SK-N-SH treated with all-trans-retinoic acid at 6 μM for 48 hours (cell line): ENCODE results near the gene ZNRF2.
"Not testable (repeated sequence)": the region's sequence is repeated elsewhere in the genome, so short reads cannot be mapped to it uniquely, and the experiment has no call there.

Experiments used
- ATAC-seq: fragments of 200-7000 bp; cut with Tn5 transposase; 3 replicates; pipeline ENCODE4 v1.9.1; 2020; ENCODE audit warnings: mild to moderate bottlenecking, moderate library complexity
- ARNTL ChIP-seq: fragments of 450-650 bp; formaldehyde crosslinking; IDR thresholded peaks from 2 replicates; pipeline ENCODE4 v1.5.0; 2020; ENCODE audit warnings: low read depth, mild to moderate bottlenecking, moderate library complexity, borderline replicate concordance
- BACH2 ChIP-seq: fragments of 250-450 bp; sonication (Bioruptor Pico); IDR thresholded peaks from 2 replicates; pipeline ENCODE4 v1.9.0; 2021; ENCODE audit warnings: mild to moderate bottlenecking, borderline replicate concordance
- ESRRG ChIP-seq: fragments of 250-450 bp; sonication (Bioruptor Pico); IDR thresholded peaks from 2 replicates; pipeline ENCODE4 v1.6.1; 2021; ENCODE audit warnings: mild to moderate bottlenecking
- GLIS3 ChIP-seq: fragments of 250-450 bp; sonication (Bioruptor Pico); IDR thresholded peaks from 2 replicates; pipeline ENCODE4 v1.5.0; 2020; ENCODE audit warnings: mild to moderate bottlenecking, moderate library complexity
- PPARA ChIP-seq: fragments of 250-450 bp; sonication (Bioruptor Pico); IDR thresholded peaks from 2 replicates; pipeline ENCODE4 v1.5.0; 2020; ENCODE audit warnings: mild to moderate bottlenecking, borderline replicate concordance
- RARB ChIP-seq: fragments of 250-450 bp; sonication (Bioruptor Pico); IDR thresholded peaks from 2 replicates; pipeline ENCODE4 v1.8.0; 2021; ENCODE audit warnings: mild to moderate bottlenecking, moderate library complexity
- SNAI2 ChIP-seq: fragments of 250-450 bp; sonication (Bioruptor Pico); IDR thresholded peaks from 2 replicates; pipeline ENCODE4 v1.5.0; 2020; ENCODE audit warnings: mild to moderate bottlenecking, moderate library complexity
- TCF4 ChIP-seq: fragments of 250-450 bp; sonication (Bioruptor Pico); IDR thresholded peaks from 2 replicates; pipeline ENCODE4 v1.8.0; 2021; ENCODE audit warnings: mild to moderate bottlenecking, moderate library complexity, borderline replicate concordance
- TOX ChIP-seq: fragments of 250-450 bp; sonication (Bioruptor Pico); IDR thresholded peaks from 2 replicates; pipeline ENCODE4 v1.8.0; 2021; ENCODE audit warnings: mild to moderate bottlenecking, moderate library complexity, borderline replicate concordance
- ZC3H10 ChIP-seq: fragments of 250-450 bp; sonication (Bioruptor Pico); IDR thresholded peaks from 2 replicates; pipeline ENCODE4 v1.5.1; 2021; ENCODE audit warnings: mild to moderate bottlenecking, moderate library complexity
- ZFP3 ChIP-seq: fragments of 250-450 bp; sonication (Bioruptor Pico); IDR thresholded peaks from 2 replicates; pipeline ENCODE4 v1.5.0; 2020; ENCODE audit warnings: mild to moderate bottlenecking, moderate library complexity
- ZFP30 ChIP-seq: fragments of 450-650 bp; formaldehyde crosslinking; IDR thresholded peaks from 2 replicates; pipeline ENCODE4 v1.5.0; 2022; ENCODE audit warnings: mild to moderate bottlenecking, moderate library complexity
- ZNF70 ChIP-seq: fragments of 450-650 bp; formaldehyde crosslinking; IDR thresholded peaks from 2 replicates; pipeline ENCODE4 v1.5.0; 2020; ENCODE audit warnings: mild to moderate bottlenecking, moderate library complexity
- ZNF8 ChIP-seq: fragments of 450-650 bp; formaldehyde crosslinking; IDR thresholded peaks from 2 replicates; pipeline ENCODE4 v1.5.0; 2020; ENCODE audit warnings: mild to moderate bottlenecking, moderate library complexity
- TF ChIP-seq, protein P1 (sequence below): fragments of 250-450 bp; sonication (Bioruptor Pico); IDR thresholded peaks from 2 replicates; pipeline ENCODE4 v1.5.1; 2020; ENCODE audit warnings: low read depth, mild to moderate bottlenecking, moderate library complexity
- TF ChIP-seq, protein P2 (sequence below): fragments of 250-450 bp; sonication (Bioruptor Pico); IDR thresholded peaks from 2 replicates; pipeline ENCODE4 v1.5.0; 2020; ENCODE audit warnings: mild to moderate bottlenecking, moderate library complexity
- TF ChIP-seq, protein P3 (sequence below): fragments of 250-450 bp; sonication (Bioruptor Pico); IDR thresholded peaks from 2 replicates; pipeline ENCODE4 v1.8.0; 2021; ENCODE audit warnings: low read depth, mild to moderate bottlenecking, moderate library complexity, borderline replicate concordance
- TF ChIP-seq, protein P4 (sequence below): fragments of 250-450 bp; sonication (Bioruptor Pico); IDR thresholded peaks from 2 replicates; pipeline ENCODE4 v1.8.0; 2020; ENCODE audit warnings: mild to moderate bottlenecking, moderate library complexity, borderline replicate concordance

Gene ZNRF2

GRCh38 chr7:30265189-30265588 lies 19.2 kb upstream of the ZNRF2 start:
- not testable (repeated sequence) for ATAC-seq

GRCh38 chr7:30266686-30267085 lies 17.7 kb upstream of the ZNRF2 start:
- no peak for TF ChIP-seq ZNF8 (CRISPR knock-in tag)
- TF ChIP-seq ZC3H10: no peak
- no peak for TF ChIP-seq BACH2
- TF ChIP-seq, protein P1, sequence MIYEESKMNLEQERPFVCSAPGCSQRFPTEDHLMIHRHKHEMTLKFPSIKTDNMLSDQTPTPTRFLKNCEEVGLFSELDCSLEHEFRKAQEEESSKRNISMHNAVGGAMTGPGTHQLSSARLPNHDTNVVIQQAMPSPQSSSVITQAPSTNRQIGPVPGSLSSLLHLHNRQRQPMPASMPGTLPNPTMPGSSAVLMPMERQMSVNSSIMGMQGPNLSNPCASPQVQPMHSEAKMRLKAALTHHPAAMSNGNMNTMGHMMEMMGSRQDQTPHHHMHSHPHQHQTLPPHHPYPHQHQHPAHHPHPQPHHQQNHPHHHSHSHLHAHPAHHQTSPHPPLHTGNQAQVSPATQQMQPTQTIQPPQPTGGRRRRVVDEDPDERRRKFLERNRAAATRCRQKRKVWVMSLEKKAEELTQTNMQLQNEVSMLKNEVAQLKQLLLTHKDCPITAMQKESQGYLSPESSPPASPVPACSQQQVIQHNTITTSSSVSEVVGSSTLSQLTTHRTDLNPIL: no peak
- TF ChIP-seq ZFP3 (CRISPR knock-in tag): no peak
- no peak for TF ChIP-seq PPARA (CRISPR knock-in tag)

GRCh38 chr7:30268586-30268985 lies 15.8 kb upstream of the ZNRF2 start:
- no peak for TF ChIP-seq RARB (CRISPR knock-in tag)
- ATAC-seq: no peak

More at GRCh38 chr7:30266686-30267085, 17.7 kb upstream of the ZNRF2 start:
- no peak for ATAC-seq

DNA sequence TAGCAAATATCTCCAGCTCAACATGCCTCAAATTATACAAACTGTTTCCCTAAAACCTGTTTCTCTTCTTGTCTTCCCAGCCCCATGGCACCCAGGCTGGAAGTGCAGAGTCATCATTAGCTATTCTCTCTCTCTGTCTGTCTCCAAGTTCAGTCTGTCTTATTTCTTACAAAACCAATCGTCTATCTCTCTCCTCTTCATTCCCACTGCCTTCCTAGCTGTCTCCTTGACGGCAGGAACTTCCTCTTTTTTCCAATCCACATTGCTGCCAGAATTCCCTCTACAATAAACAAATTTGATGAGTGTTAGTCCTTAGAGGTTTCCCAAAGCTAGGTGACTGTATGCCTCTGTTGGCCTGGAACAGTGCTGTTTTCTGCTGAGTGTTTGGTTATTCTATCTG lies 14.9 kb upstream of the ZNRF2 start:
- TF ChIP-seq, protein P1: no peak
- TF ChIP-seq, protein P2, sequence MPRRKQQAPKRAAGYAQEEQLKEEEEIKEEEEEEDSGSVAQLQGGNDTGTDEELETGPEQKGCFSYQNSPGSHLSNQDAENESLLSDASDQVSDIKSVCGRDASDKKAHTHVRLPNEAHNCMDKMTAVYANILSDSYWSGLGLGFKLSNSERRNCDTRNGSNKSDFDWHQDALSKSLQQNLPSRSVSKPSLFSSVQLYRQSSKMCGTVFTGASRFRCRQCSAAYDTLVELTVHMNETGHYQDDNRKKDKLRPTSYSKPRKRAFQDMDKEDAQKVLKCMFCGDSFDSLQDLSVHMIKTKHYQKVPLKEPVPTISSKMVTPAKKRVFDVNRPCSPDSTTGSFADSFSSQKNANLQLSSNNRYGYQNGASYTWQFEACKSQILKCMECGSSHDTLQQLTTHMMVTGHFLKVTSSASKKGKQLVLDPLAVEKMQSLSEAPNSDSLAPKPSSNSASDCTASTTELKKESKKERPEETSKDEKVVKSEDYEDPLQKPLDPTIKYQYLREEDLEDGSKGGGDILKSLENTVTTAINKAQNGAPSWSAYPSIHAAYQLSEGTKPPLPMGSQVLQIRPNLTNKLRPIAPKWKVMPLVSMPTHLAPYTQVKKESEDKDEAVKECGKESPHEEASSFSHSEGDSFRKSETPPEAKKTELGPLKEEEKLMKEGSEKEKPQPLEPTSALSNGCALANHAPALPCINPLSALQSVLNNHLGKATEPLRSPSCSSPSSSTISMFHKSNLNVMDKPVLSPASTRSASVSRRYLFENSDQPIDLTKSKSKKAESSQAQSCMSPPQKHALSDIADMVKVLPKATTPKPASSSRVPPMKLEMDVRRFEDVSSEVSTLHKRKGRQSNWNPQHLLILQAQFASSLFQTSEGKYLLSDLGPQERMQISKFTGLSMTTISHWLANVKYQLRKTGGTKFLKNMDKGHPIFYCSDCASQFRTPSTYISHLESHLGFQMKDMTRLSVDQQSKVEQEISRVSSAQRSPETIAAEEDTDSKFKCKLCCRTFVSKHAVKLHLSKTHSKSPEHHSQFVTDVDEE (CRISPR knock-in tag): no peak
- TF ChIP-seq ZNF70 (CRISPR knock-in tag) (no peak), TOX (no peak), GLIS3 (CRISPR knock-in tag) (no peak), ARNTL (CRISPR knock-in tag) (no peak), SNAI2 (CRISPR knock-in tag) (no peak), ZFP30 (no peak), PPARA (CRISPR knock-in tag) (no peak)
- TF ChIP-seq, protein P3, sequence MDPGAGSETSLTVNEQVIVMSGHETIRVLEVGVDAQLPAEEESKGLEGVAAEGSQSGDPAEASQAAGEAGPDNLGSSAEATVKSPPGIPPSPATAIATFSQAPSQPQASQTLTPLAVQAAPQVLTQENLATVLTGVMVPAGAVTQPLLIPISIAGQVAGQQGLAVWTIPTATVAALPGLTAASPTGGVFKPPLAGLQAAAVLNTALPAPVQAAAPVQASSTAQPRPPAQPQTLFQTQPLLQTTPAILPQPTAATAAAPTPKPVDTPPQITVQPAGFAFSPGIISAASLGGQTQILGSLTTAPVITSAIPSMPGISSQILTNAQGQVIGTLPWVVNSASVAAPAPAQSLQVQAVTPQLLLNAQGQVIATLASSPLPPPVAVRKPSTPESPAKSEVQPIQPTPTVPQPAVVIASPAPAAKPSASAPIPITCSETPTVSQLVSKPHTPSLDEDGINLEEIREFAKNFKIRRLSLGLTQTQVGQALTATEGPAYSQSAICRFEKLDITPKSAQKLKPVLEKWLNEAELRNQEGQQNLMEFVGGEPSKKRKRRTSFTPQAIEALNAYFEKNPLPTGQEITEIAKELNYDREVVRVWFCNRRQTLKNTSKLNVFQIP (CRISPR knock-in tag): no peak
- ATAC-seq: no peak

- TF ChIP-seq ZC3H10 (no peak), SNAI2 (CRISPR knock-in tag) (no peak), ZNF8 (CRISPR knock-in tag) (no peak), ZFP30 (no peak), TOX (no peak), ZFP3 (CRISPR knock-in tag) (no peak), TCF4 (CRISPR knock-in tag) (no peak), BACH2 (no peak), ESRRG (no peak)
- TF ChIP-seq, protein P4, sequence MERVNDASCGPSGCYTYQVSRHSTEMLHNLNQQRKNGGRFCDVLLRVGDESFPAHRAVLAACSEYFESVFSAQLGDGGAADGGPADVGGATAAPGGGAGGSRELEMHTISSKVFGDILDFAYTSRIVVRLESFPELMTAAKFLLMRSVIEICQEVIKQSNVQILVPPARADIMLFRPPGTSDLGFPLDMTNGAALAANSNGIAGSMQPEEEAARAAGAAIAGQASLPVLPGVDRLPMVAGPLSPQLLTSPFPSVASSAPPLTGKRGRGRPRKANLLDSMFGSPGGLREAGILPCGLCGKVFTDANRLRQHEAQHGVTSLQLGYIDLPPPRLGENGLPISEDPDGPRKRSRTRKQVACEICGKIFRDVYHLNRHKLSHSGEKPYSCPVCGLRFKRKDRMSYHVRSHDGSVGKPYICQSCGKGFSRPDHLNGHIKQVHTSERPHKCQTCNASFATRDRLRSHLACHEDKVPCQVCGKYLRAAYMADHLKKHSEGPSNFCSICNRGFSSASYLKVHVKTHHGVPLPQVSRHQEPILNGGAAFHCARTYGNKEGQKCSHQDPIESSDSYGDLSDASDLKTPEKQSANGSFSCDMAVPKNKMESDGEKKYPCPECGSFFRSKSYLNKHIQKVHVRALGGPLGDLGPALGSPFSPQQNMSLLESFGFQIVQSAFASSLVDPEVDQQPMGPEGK (CRISPR knock-in tag): no peak
- TF ChIP-seq, protein P1: no peak
- no peak for ATAC-seq
Measured at GRCh38 chr7:30270921-30271320, 13.5 kb upstream of the ZNRF2 start.
